GM19467 (cell line): ENCODE results near the gene FGF7.
"Not testable (repeated sequence)": the region's sequence is repeated elsewhere in the genome, so short reads cannot be mapped to it uniquely, and the experiment has no call there.

ENCODE experiments used
- ATAC-seq: cut with Tn5 transposase; IDR thresholded peaks from one replicate; pipeline ENCODE4 v1.9.1; 2021; ENCODE audit warnings: mild to moderate bottlenecking, moderate library complexity; ENCODE audit not compliant: unreplicated experiment

Gene FGF7, protein sequence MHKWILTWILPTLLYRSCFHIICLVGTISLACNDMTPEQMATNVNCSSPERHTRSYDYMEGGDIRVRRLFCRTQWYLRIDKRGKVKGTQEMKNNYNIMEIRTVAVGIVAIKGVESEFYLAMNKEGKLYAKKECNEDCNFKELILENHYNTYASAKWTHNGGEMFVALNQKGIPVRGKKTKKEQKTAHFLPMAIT

GRCh38 chr15:49423021-49423420 is at the start of gene FGF7:
FGF7 (plus strand) TSS chr15:49423242; CDS start chr15:49424298, 1,056 bp downstream.
- no peak for ATAC-seq

GRCh38 chr15:49379996-49380395 is 43.0 kb upstream of the FGF7 start:
- ATAC-seq: no peak

DNA sequence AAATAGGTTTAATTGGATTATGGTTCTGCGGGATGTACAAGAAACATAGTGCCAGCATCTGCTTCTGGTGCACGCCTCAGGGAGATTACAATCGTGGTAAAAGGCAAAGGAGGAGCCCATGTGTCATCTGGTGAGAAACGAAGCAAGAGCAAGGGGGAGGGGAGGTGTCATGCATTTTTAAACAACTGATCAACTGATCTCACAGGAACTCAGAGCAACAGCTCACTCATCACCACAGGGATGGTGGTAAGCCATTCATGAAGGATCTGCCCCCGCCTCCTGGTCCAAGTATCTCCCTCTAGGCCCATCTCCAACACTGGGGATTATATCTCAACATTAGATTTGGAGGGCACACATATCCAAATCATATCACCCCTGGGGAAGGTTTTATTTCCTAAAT is 42.1 kb upstream of the FGF7 start:
- ATAC-seq: no peak

DNA sequence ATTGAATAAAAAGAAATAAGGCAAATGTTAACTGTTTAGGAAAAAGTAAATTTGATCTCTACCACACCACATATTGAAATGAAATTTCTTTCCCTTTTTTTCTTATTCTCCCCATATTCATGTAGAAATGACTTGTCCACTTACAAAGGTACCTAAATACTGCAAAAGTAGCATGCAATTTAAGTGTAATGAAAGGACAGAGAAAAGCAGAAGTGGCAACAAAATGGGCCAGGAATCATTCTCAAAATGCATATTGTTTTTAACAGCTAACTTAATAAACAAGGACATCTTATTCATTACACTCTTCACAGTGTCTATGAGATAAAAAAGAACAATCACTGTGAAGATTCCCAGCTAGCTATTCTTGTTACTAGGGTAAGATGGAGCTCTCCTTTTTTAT is 40.6 kb upstream of the FGF7 start:
- no peak for ATAC-seq

DNA sequence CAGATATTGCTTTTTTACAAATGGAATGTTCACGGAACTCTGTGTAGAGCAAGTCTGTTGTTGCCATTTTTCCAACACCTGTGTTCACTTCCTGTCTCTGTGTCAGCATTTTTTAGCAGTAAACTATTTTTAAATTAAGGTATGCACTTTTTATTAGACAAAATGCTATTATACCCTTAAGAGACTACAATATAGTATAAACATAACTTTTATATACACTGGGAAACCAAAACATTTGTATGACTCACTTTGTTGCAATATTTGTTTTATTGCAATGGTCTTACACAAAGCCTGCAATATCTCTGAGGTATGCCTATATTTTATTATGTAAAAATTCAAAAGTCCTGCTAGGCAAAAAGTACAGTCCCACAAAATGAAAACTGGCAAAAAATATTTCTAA is 39.8 kb upstream of the FGF7 start:
- no peak for ATAC-seq

- ATAC-seq: no peak
Observed at GRCh38 chr15:49387471-49387870, 35.6 kb upstream of the FGF7 start.

DNA sequence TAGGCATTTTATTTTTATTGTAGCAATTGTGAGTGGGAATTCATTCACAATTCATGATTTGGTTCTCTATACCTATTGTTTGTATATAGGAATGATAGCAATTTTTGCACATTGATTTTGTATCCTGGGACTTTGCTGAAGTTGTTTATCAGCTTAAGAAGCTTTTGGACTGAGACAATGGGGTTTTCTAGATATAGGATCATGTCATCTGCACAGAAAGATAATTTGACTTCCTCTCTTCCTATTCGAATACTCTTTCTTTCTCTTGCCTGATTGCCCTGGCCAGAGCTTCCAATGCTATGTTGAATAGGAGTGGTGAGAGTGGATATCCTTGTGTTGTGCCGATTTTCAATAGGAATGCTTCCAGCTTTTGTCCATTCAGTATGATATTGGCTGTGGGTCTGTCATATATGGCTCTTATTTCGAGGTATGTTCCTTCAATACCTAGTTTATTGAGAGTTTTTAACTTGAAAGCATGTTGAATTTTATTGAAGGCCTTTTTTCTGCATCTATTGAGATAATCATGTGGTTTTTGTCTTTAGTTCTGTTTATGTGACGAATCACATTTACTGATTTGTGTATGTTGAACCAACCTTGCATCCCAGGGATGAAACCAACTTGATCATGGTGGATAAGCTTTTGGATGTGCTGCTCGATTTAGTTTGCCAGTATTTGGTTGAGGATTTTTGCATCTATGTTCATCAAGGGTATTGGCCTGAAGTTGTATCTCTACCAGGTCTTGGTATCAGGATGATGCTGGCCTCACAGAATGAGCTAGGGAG is 20.3 kb upstream of the FGF7 start:
- not testable (repeated sequence) for ATAC-seq

DNA sequence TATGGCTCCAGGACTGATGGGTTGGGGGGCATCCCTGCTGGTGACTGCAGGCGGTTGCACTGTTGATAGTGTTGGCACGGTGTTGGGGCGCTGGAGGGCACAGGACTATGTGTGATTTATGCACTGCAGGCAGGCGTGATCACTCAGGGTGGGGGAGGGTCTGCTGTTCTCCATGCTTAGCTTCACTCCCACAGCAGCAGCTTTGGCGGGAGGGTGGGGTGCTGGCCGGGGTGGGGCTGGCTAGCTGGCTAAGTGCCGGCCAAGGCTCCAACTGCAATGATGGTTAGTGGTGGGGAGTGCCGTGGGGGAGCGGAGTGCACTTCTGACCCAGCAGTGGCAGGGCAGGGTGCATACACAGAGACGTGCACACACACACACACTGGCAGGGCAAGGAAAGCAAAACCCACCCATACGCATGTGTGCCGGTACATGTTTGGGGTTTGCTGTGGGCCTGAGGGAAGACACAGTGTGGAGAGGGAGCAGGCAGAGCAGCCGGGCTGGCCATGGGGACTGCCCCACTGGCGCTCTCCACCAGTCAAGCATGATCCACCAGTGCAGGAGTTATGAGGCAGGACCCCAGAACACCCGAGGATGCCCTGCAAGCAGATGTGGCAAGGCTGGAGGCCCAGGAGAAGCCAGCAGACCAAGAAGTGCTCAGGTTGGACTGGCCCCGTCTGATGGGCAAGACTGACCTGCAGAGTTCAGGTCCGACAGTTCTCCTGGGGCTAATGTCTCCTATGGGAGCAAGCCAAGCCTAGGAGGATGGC is 16.5 kb upstream of the FGF7 start:
- ATAC-seq: no peak

- ATAC-seq: no peak
Observed at GRCh38 chr15:49410641-49411040, 12.4 kb upstream of the FGF7 start.

DNA sequence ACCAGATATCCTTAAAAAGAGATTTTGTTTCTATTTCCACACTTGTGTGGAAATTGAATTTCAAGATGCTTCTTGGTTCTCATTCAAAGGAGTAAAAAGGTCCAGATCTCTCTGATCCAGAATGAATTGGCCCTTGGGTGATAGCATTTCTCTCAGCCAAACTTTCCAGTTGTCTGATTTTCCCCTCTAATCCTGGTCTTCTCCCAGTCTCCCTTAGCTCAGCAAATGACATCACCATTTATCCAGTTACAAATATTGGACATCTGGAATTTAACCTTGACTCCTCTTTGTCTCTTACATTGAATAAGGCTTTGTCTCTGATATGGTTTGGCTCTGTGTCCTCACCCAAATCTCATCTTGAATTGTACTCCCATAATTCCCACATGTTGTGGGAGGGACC is 10.2 kb upstream of the FGF7 start:
- no peak for ATAC-seq

DNA sequence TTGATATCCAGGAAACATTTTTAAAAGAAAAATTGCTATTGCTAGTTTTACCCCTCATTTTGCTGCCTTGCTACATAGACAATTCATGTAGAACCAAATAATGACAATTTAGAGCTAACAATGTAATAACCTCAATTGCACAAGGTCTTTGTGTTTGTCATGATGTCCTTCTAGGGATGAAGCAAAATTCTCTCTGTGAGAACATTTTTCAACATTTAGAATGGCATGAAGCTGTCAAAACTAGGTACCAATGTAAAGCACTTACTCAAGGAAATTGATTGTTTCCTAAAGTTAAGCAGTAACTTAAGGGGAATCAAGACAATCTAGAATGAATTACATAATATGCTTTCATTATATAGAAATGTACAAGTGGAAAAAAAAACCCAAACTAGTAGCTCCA is 7.9 kb upstream of the FGF7 start:
- ATAC-seq: no peak

- no peak for ATAC-seq
Observed at GRCh38 chr15:49415638-49416037, 7.4 kb upstream of the FGF7 start.

DNA sequence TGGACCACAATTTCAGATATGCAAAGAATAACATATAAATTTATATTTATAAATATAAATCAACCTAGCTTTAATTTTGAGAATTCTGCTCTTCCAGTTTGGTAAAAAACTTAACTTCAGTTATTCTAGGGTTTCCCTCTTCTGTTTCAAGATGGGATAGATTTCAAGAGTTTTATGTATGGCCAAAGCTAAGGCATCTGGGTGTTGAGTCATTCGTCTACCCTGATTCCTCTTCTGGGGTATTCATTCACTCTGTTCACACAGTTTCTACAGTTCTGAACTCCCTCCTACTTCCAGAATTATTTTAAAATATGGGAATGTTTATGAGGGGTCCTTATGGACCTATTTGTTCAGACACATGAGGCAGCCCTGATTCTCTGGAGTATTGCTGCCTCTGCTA is 4.2 kb upstream of the FGF7 start:
- ATAC-seq: no peak

- no peak for ATAC-seq
Observed at GRCh38 chr15:49421991-49422390, 1.1 kb upstream of the FGF7 start.

- ATAC-seq: no peak
Observed at GRCh38 chr15:49423901-49424550, 984 bp downstream of the FGF7 start.

GRCh38 chr15:49424954-49425353 is 1.9 kb downstream of the FGF7 start:
- no peak for ATAC-seq

DNA sequence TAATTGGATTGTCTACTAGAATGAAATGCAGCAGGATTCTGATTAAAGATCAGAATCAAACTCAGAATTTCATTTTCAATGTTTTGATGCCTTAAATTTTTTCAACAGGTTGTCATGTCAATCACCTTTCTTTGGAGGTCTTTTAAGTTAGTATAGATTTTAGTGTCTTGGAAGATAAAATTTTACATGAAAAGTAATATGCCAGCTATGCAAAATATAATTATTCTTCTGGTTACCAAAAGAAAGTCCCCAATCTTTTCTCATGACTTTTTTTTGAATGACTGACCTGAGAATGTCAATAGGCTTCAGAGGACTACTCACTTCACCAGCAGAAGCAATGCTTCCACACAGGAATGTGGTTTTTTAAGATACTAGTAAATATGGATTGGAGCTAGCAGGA is 4.3 kb downstream of the FGF7 start:
- ATAC-seq: no peak

GRCh38 chr15:49428409-49429095 is 5.5 kb downstream of the FGF7 start:
- no peak for ATAC-seq

DNA sequence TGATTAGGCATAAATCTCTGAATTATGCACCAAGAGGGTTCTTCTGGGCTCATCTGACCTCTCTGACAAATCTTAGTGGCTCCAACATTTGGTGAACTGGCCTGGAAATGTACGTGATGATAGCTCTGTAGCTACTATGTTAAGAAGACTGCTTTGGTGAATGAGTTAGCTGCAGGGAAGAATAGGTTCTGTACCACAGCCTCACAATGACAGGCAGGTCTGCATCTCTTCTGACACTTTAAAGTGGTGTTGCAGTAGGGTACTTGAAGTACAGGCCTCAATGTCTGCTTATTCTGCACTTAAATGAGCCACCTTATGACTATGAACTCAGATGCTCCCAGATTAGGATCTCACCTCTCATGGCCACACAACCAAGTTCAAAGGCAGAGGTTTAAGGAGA is 7.0 kb downstream of the FGF7 start:
- ATAC-seq: no peak

GRCh38 chr15:49435174-49435573 is 12.1 kb downstream of the FGF7 start:
- no peak for ATAC-seq

DNA sequence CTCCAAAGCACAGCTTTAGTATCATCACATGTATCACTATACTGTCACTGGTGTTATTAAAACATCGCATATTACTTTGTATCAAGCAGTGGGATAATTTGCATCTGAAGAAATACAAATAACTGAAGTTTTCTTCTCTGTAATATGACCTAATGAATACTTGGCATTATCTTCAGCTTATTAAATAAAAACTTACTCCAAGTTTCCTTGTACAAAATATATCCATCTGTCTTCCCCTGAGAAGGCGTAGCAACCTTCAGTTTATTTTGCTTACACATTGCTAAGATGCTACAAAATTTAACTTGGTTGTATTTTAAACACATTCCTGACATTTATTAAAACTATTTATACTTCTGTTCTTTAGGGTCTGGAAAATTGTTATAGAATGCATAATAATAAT is 13.7 kb downstream of the FGF7 start:
- no peak for ATAC-seq
